Heart right ventricle (tissue), 16 donors: ENCODE results near the gene AMFR. TPM values are rescaled to one million over a fixed set of nuclear protein-coding genes. Genes with fewer than 3 reads are reported as not detected.
A peak's percentile ranks its signal among the peaks of the same experiment; 100 is the strongest.

Experiments
- ATAC-seq, 8 donors: fragments of 200-7000 bp; cut with Tn5 transposase; one replicate each; pipeline ENCODE4 v1.9.1; 2020; ENCODE audit warnings: mild to moderate bottlenecking in 8 of 8, moderate library complexity in 8 of 8, moderate number of reproducible peaks in 1 of 8
- DNase-seq, 2 donors: peaks; one replicate each; pipeline ENCODE4 v3.0.0-alpha.2; 2020
- H3K27ac ChIP-seq, 10 donors: fragments of 200-600 bp; sonication (generic) in 2 of 10; one replicate each; pipeline versions ENCODE4 v1.5.0 to v1.8.0; 2020 to 2022; ENCODE audit warnings: mild to moderate bottlenecking in 3 of 10
- H3K27me3 ChIP-seq, 7 donors: fragments of 200-600 bp; one replicate each; pipeline ENCODE4 v1.8.0; 2021 to 2022; ENCODE audit warnings: mild to moderate bottlenecking in 2 of 7
- H3K36me3 ChIP-seq, 9 donors: fragments of 200-600 bp; sonication (generic) in 1 of 9; one replicate each; pipeline versions ENCODE4 v1.5.0 to v1.8.0; 2020 to 2022; ENCODE audit warnings: mild to moderate bottlenecking in 2 of 9
- H3K4me1 ChIP-seq, 9 donors: fragments of 200-600 bp; sonication (generic) in 1 of 9; one replicate each; pipeline versions ENCODE4 v1.5.0 to v1.8.0; 2020 to 2022; ENCODE audit warnings: mild to moderate bottlenecking in 4 of 9
- H3K4me3 ChIP-seq, 10 donors: fragments of 200-600 bp; sonication (generic) in 2 of 10; one replicate each; pipeline versions ENCODE4 v1.5.0 to v1.8.0; 2020 to 2022; ENCODE audit warnings: mild to moderate bottlenecking in 7 of 10, moderate library complexity in 2 of 10
- H3K9me3 ChIP-seq, 11 donors: fragments of 200-600 bp in 10 of 11; sonication (generic) in 2 of 11; one replicate each; pipeline versions ENCODE4 v1.5.0 to v1.8.0; 2013 to 2022; ENCODE audit warnings: mild to moderate bottlenecking in 2 of 11, control low read depth in 1 of 11, moderate library complexity in 1 of 11
- CTCF ChIP-seq, 9 donors: fragments of 200-600 bp; sonication (generic) in 2 of 9; IDR thresholded peaks; one replicate each; pipeline versions ENCODE4 v1.5.0 to v1.8.0; 2021 to 2022; ENCODE audit warnings: antibody characterized with exemption in 9 of 9, mild to moderate bottlenecking in 5 of 9, moderate library complexity in 1 of 9
- WGBS, 2 donors: extraction: QIAGEN DNeasy Blood & Tissue Kit; methylation state at CpG; one replicate each; pipeline ENCODE4 v1.1.7; 2013; ENCODE audit warnings: inconsistent platforms in 1 of 2; 5-methylcytosine and 5-hydroxymethylcytosine counted together
- intact Hi-C, 10 donors: fragments of 100-400 bp; cut with DNase I; formaldehyde crosslinking; loops; one replicate each; pipeline versions ENCODE4 v1.11.1 to v1.14.2; 2022
- polyA plus RNA-seq, 2 donors: library from polyadenylated mRNA; stranded (reverse); fragments of 200-250 nt; gene quantifications; one replicate each; pipeline ENCODE4 v1.2.3, GENCODE V29; 2013
- total RNA-seq, 10 donors: library from RNA; stranded (reverse); fragmentation: NEBNext Ultra II Directional in 3 of 10; extraction: Animal tissue kit (Norgen Biotek cat#: 25700) in 3 of 10; gene quantifications; one replicate each; pipeline versions ENCODE4 v1.2.1 to v1.2.4, GENCODE V29; 2021 to 2023
- donor health status: Arrhythmogenic right ventricular cardiomyopathy.
- donor health status: ischemic (EF 13 %, LVEDD 7.1; RV severe dilation, severe dysfunction).
- donor health status: healthy with polysubstance abuse.
- donor health status: DM: no; HTN: yes; CAD: no.
- donor health status: DM: no; HTN: no; CAD: no.
- donor health status: ischemic (EF 25% LVEDD 6.9; RV normal size, moderate dysfunction).
- donor health status: ischemic (EF 25% LVEDD 5.7; RV mildly dilated, moderate dysfunction).
- donor health status: healthy.
- donor health status: DM: yes; HTN: yes; CAD: no.
- donor health status: Ischemic cardiomyopathy.
- donor health status: ischemic (EF 35%, LVEDD 5.7; RV mildly dilated, moderate dysfunction).
- donor health status: nonischemic (EF 11% LVEDD 7.7; RV severe dilation, severe dysfunction).
- donor health status: DM: yes; HTN: yes; CAD: no.
- donor health status: PGD.
- donor health status: ischemic (EF 29% LVEDD 5.4; RV normal size, mild dysfunction).
- donor health status: nonischemic (EF 23%, LVEDD 6.1; RV moderate dilation, normal function).

AMFR gene
- total and polyA plus RNA-seq, 12 donors, result 18.1 to 87.9 (median 65.9) TPM

GRCh38 chr16:56424404-56424764, 961 bp downstream of the AMFR start:
- DNase-seq (peak in 1 of 2 donors; percentile 9), ATAC-seq (peak in 4 of 8 donors; percentile 4 to 21 (median 13))
- intact Hi-C loops, result loop anchor here in 1 of 10 donors (2.0 kb wide), 1 partner anchor 26 kb away; the partner anchor contains the start of genes NUDT21 and OGFOD1

GRCh38 chr16:56423584-56424403, 1.6 kb downstream of the AMFR start:
- TF ChIP-seq CTCF (IDR thresholded peaks at IDR 0.05), result no peak
- H3K4me1 ChIP-seq, result peaks cover 3 to 50% (median 29%) of the 10 kb centered on the region in 9 donors
- H3K9me3 ChIP-seq, result no peaks in the 10 kb centered on the region
- ATAC-seq (peak in 1 of 8 donors; percentile 16), DNase-seq (no peak)
- no peaks in the 10 kb centered on the region for H3K27me3 ChIP-seq
- H3K4me3 ChIP-seq, result peak overlapping the region; percentile 37 to 89 (median 79)
- WGBS, 2 donors, result 27 to 29% methylated on average over 7 of the region's 7 CpGs
- H3K36me3 ChIP-seq, result peaks cover 0 to 3% (median 0%) of the 10 kb centered on the region in 9 donors
- intact Hi-C loops, result loop anchor here in 1 of 10 donors (2.0 kb wide), 1 partner anchor 27 kb away; the partner anchor contains the start of genes NUDT21 and OGFOD1
- peak overlapping the region in 7 of 10 donors; percentile 83 to 91 (median 88) for H3K27ac ChIP-seq

More at GRCh38 chr16:56424404-56424764, 961 bp downstream of the AMFR start:
- H3K36me3 ChIP-seq, result peaks cover 0 to 5% (median 0%) of the 10 kb centered on the region in 9 donors
- peaks cover 3 to 50% (median 29%) of the 10 kb centered on the region in 9 donors for H3K4me1 ChIP-seq
- peak overlapping the region in 9 of 10 donors; percentile 83 to 91 (median 90) for H3K27ac ChIP-seq
- no peaks in the 10 kb centered on the region for H3K9me3 ChIP-seq
- peak overlapping the region; percentile 37 to 89 (median 79) for H3K4me3 ChIP-seq
- no peaks in the 10 kb centered on the region for H3K27me3 ChIP-seq
- TF ChIP-seq CTCF (IDR thresholded peaks at IDR 0.05), result no peak
- 1% methylated on average over 16 of the region's 16 CpGs for WGBS, 2 donors

- Histone ChIP-seq H3K4me3 (peak overlapping the region in 2 of 10 donors; percentile 79 to 89), H3K27me3 (no peaks in the 10 kb centered on the region), H3K36me3 (no peaks in the 10 kb centered on the region), H3K9me3 (no peaks in the 10 kb centered on the region), H3K4me1 (peaks cover 3 to 55% (median 29%) of the 10 kb centered on the region in 9 donors), H3K27ac (peak overlapping the region in 1 of 10 donors; percentile 8)
- 72 to 74% methylated on average over 4 of the region's 4 CpGs for WGBS, 2 donors
- no peak for TF ChIP-seq CTCF (IDR thresholded peaks at IDR 0.05)
- no peak for ATAC-seq
- DNase-seq, result no peak
- intact Hi-C loops, result no loop called here
These were observed 2.4 kb downstream of the AMFR start for GRCh38 chr16:56422896-56423441.

- Histone ChIP-seq H3K9me3 (no peaks in the 10 kb centered on the region), H3K4me3 (no peak overlapping the region), H3K27ac (no peak overlapping the region), H3K27me3 (no peaks in the 10 kb centered on the region), H3K36me3 (no peaks in the 10 kb centered on the region), H3K4me1 (peaks cover 3 to 55% (median 29%) of the 10 kb centered on the region in 9 donors)
- no peak for DNase-seq
- intact Hi-C loops, result no loop called here
- TF ChIP-seq CTCF (IDR thresholded peaks at IDR 0.05), result no peak
- no peak for ATAC-seq
- WGBS, 2 donors, result 91 to 92% methylated on average over 5 of the region's 5 CpGs
These were observed 3.2 kb downstream of the AMFR start for GRCh38 chr16:56421976-56422669.
